ENCODE data around the gene NIPBL. TPM values are rescaled to one million over a fixed set of nuclear protein-coding genes. Genes with fewer than 3 reads are reported as not detected.
"Not testable (repeated sequence)": the region's sequence is repeated elsewhere in the genome, so short reads cannot be mapped to it uniquely, and the experiment has no call there.

Gene NIPBL
- total RNA-seq, 1 donor from 2014 or later = 78.5 TPM

GRCh38 chr5:36877667-36878391 lies 1.3 kb downstream of the NIPBL start:
- DNase-seq (ENCODE audit: low spot score) = peak; percentile 39

GRCh38 chr5:36878392-36879082 lies 2.0 kb downstream of the NIPBL start:
- peak; percentile 70 for DNase-seq (ENCODE audit: low spot score)

- no peak for DNase-seq (ENCODE audit: low spot score)
These were observed 2.9 kb downstream of the NIPBL start for GRCh38 chr5:36879274-36880033.

GRCh38 chr5:36880761-36881160 lies 4.2 kb downstream of the NIPBL start:
- DNase-seq (ENCODE audit: low spot score) = no peak

- DNase-seq (ENCODE audit: low spot score) = no peak
These were observed 4.7 kb downstream of the NIPBL start for GRCh38 chr5:36881304-36881703.

- DNase-seq (ENCODE audit: low spot score) = no peak
These were observed 5.2 kb downstream of the NIPBL start for GRCh38 chr5:36881807-36882206.

- DNase-seq (ENCODE audit: low spot score) = no peak
These were observed 5.7 kb downstream of the NIPBL start for GRCh38 chr5:36882250-36882649.

GRCh38 chr5:36883894-36884462 lies 7.4 kb downstream of the NIPBL start:
- DNase-seq (ENCODE audit: low spot score) = no peak

- no peak for DNase-seq (ENCODE audit: low spot score)
These were observed 8.6 kb downstream of the NIPBL start for GRCh38 chr5:36885149-36885548.

- DNase-seq (ENCODE audit: low spot score) = no peak
These were observed 9.3 kb downstream of the NIPBL start for GRCh38 chr5:36885566-36886485.

GRCh38 chr5:36886791-36887190 lies 10.2 kb downstream of the NIPBL start:
- DNase-seq (ENCODE audit: low spot score) = no peak

- no peak for DNase-seq (ENCODE audit: low spot score)
These were observed 11.0 kb downstream of the NIPBL start for GRCh38 chr5:36887532-36887931.

GRCh38 chr5:36888303-36888702 lies 11.7 kb downstream of the NIPBL start:
- DNase-seq (ENCODE audit: low spot score) = no peak

- DNase-seq (ENCODE audit: low spot score) = no peak
These were observed 12.7 kb downstream of the NIPBL start for GRCh38 chr5:36889264-36889663.

- no peak for DNase-seq (ENCODE audit: low spot score)
These were observed 14.7 kb downstream of the NIPBL start for GRCh38 chr5:36891266-36891665.

- not testable (repeated sequence) for DNase-seq (ENCODE audit: low spot score)
These were observed 15.7 kb downstream of the NIPBL start for GRCh38 chr5:36892085-36892830.

- no peak for DNase-seq (ENCODE audit: low spot score)
These were observed 18.4 kb downstream of the NIPBL start for GRCh38 chr5:36894954-36895353.

GRCh38 chr5:36896476-36896875 lies 19.9 kb downstream of the NIPBL start:
- DNase-seq (ENCODE audit: low spot score) = no peak

- no peak for DNase-seq (ENCODE audit: low spot score)
These were observed 21.0 kb downstream of the NIPBL start for GRCh38 chr5:36897616-36898015.

GRCh38 chr5:36899860-36900259 lies 23.3 kb downstream of the NIPBL start:
- no peak for DNase-seq (ENCODE audit: low spot score)

All from umbilical cord (tissue), 2 donors.